K562 (cell line): Measurements from ENCODE around the gene KXD1. TPM values are rescaled to one million over a fixed set of nuclear protein-coding genes. Genes with fewer than 3 reads are reported as not detected.
A peak's percentile ranks its signal among the peaks of the same experiment; 100 is the strongest.

Source experiments
- ATAC-seq: fragments of 200-7000 bp; cut with Tn5 transposase; 3 replicates; pipeline ENCODE4 v1.9.1; 2020; ENCODE audit warnings: moderate library complexity
- BruUV-seq: library from RNA; stranded (reverse); fragments of 400-500 nt; replicated peaks from 2 replicates; lab custom pipeline; 2021; lab: Mats Ljungman, UMichigan
- CTCF ChIA-PET: fragments of 300-600 bp; formaldehyde crosslinking; extraction: SDS; loops from one replicate; lab custom pipeline; 2021; ENCODE audit warnings: low intra/inter-chr PET ratio; lab: Yijun Ruan, JAX
- POLR2A ChIA-PET: fragments of 300-600, 350-650 bp; sonication (Branson Sonifier 250); formaldehyde crosslinking; extraction: SDS; loops from one replicate; lab custom pipeline; 2021; ENCODE audit warnings: antibody characterized with exemption, inconsistent platforms; lab: Yijun Ruan, JAX
- DNase-seq, 4 experiments: peaks; one replicate each; pipeline versions ENCODE4 v3.0.0 to v3.0.0-alpha.2; 2011 to 2018; ENCODE audit warnings: low spot score in 3 of 4, mixed read lengths in 3 of 4; ENCODE audit errors: extremely low read depth in 1 of 4
- FAIRE-seq: peaks from 2 replicates; lab custom pipeline; 2011; peaks lifted over from hg19 to GRCh38; lab: Jason Lieb, UNC
- H2AFZ ChIP-seq: 2 replicates; pipeline ENCODE4 v1.6.0; 2011; ENCODE audit warnings: low read depth, low read length, control low read depth, inconsistent platforms
- H3K27ac ChIP-seq: fragments of 200-600 bp; 3 replicates; pipeline ENCODE4 v1.8.0; 2011; ENCODE audit warnings: low read depth, mild to moderate bottlenecking, control low read depth, inconsistent platforms, low read length, moderate library complexity, mixed read lengths; ENCODE audit errors: extremely low read depth
- H3K27me3 ChIP-seq, 2 experiments: fragments of 300-600 bp in 1 of 2; 2 replicates in 1 of 2; 3 replicates in 1 of 2; pipeline versions ENCODE4 v1.6.0 to v1.8.0; 2011; ENCODE audit warnings: inconsistent platforms in 2 of 2, low read length in 2 of 2, mild to moderate bottlenecking in 1 of 2, mixed read lengths in 1 of 2, moderate library complexity in 1 of 2; ENCODE audit not compliant: control insufficient read depth in 2 of 2, insufficient read depth in 2 of 2
- H3K36me3 ChIP-seq: fragments of 300-600 bp; 3 replicates; pipeline ENCODE4 v1.8.0; 2011; ENCODE audit warnings: mild to moderate bottlenecking, low read length, inconsistent platforms; ENCODE audit not compliant: control insufficient read depth, insufficient read depth
- H3K4me1 ChIP-seq, 2 experiments: fragments of 200-600 bp in 1 of 2; replicated peaks in 1 of 2; 2 replicates in 1 of 2; 3 replicates in 1 of 2; pipeline versions ENCODE4 v1.5.1 to v1.8.0; 2011; ENCODE audit warnings: inconsistent platforms in 2 of 2, low read length in 2 of 2, mild to moderate bottlenecking in 1 of 2, mixed read lengths in 1 of 2, moderate library complexity in 1 of 2; ENCODE audit not compliant: control insufficient read depth in 2 of 2, insufficient read depth in 2 of 2
- H3K4me2 ChIP-seq: 2 replicates; pipeline ENCODE4 v1.6.1; 2011; ENCODE audit warnings: low read length, control low read depth, inconsistent platforms, mixed read lengths; ENCODE audit not compliant: insufficient read depth
- H3K4me3 ChIP-seq: fragments of 200-600 bp; sonication (generic), shearing (Covaris generic); 2 replicates; pipeline ENCODE4 v1.5.1; 2016; ENCODE audit warnings: control low read depth, inconsistent platforms
- H3K79me2 ChIP-seq: fragments of 200-600 bp; 3 replicates; pipeline ENCODE4 v1.8.0; 2011; ENCODE audit warnings: low read length, inconsistent platforms; ENCODE audit not compliant: control insufficient read depth, insufficient read depth
- H3K9ac ChIP-seq, 2 experiments: 2 replicates each; pipeline versions ENCODE4 v1.6.0 to v1.6.1; 2011; ENCODE audit warnings: low read depth in 2 of 2, low read length in 2 of 2, control low read depth in 1 of 2, inconsistent platforms in 1 of 2, mild to moderate bottlenecking in 1 of 2, mixed read lengths in 1 of 2; ENCODE audit not compliant: insufficient read depth in 1 of 2
- H3K9me1 ChIP-seq: one replicate; pipeline ENCODE4 v1.6.0; 2011; ENCODE audit warnings: inconsistent platforms, mild to moderate bottlenecking, low read length, moderate library complexity; ENCODE audit not compliant: control insufficient read depth, insufficient read depth
- H3K9me3 ChIP-seq: replicated peaks from 2 replicates; pipeline ENCODE4 v1.5.1; 2011; ENCODE audit warnings: low read depth, low read length, inconsistent platforms; ENCODE audit not compliant: control insufficient read depth, insufficient read depth
- H4K20me1 ChIP-seq: replicated peaks from 2 replicates; pipeline ENCODE4 v1.6.1; 2011; ENCODE audit warnings: low read length, inconsistent platforms, mixed read lengths; ENCODE audit not compliant: control insufficient read depth, insufficient read depth
- ATF6 ChIP-seq: sonication (generic); formaldehyde crosslinking; IDR thresholded peaks from 2 replicates; pipeline ENCODE4 v1.4.0; 2020; ENCODE audit warnings: mild to moderate bottlenecking, missing genetic modification reagents
- HMGN3 ChIP-seq: IDR thresholded peaks from 2 replicates; pipeline ENCODE4 v1.6.1; 2011; ENCODE audit warnings: borderline replicate concordance, low read depth, mild to moderate bottlenecking, mixed read lengths, low read length; ENCODE audit not compliant: insufficient read length; ENCODE audit errors: extremely low read depth
- POLR2G ChIP-seq: fragments of 200-400 bp; formaldehyde crosslinking; IDR thresholded peaks from 2 replicates; pipeline ENCODE4 v1.6.1; 2017; ENCODE audit warnings: low read depth, mild to moderate bottlenecking, antibody characterized with exemption, low read length, moderate library complexity
- RBFOX2 ChIP-seq: fragments of 200-400 bp; formaldehyde crosslinking; IDR thresholded peaks from 2 replicates; pipeline ENCODE4 v1.6.1; 2017; ENCODE audit warnings: low read depth, mild to moderate bottlenecking, low read length, moderate library complexity
- RERE ChIP-seq: sonication (generic); formaldehyde crosslinking; IDR thresholded peaks from 2 replicates; pipeline ENCODE4 v1.8.0; 2023; ENCODE audit warnings: missing genetic modification reagents, mild to moderate bottlenecking, borderline replicate concordance
- ZBTB33 ChIP-seq: sonication (generic); formaldehyde crosslinking; IDR thresholded peaks from 2 replicates; pipeline ENCODE4 v1.8.1; 2023; ENCODE audit warnings: mild to moderate bottlenecking, missing genetic modification reagents
- WGBS: fragments of 100-300 bp; shearing (Covaris generic); methylation state at CpG from one replicate; pipeline ENCODE4 v1.1.6; 2016; ENCODE audit warnings: low coverage, mixed read lengths; ENCODE audit not compliant: insufficient coverage; ENCODE audit errors: missing lambda C conversion rate; 5-methylcytosine and 5-hydroxymethylcytosine counted together
- in situ Hi-C: fragments of 300-500 bp; cut with MboI; formaldehyde crosslinking; loops from 4 replicates; pipeline ENCODE4 v1.15.0; 2018; ENCODE audit warnings: inconsistent platforms, mixed read lengths
- intact Hi-C: fragments of 100-400 bp; cut with micrococcal nuclease; formaldehyde crosslinking; loops from 2 replicates; pipeline ENCODE4 v1.14.2; 2022
- polyA plus RNA-seq, 8 experiments: library from polyadenylated mRNA; depleted of rRNA in 4 of 8; stranded (reverse) in 5 of 8; unstranded in 3 of 8; fragments of >200 nt; fragmentation: Nextera tagmentation in 2 of 8; fragmentation: Illumina TruSeq in 1 of 8; extraction: Ambion mirVana in 2 of 8; extraction: Trizol in 1 of 8; gene quantifications; 2 replicates each; pipeline versions ENCODE4 v1.2.1 to v1.2.3, GENCODE V29; 2011 to 2014; ENCODE audit warnings: inconsistent platforms in 1 of 8, missing spikeins in 1 of 8
- total RNA-seq, 7 experiments: library from RNA; depleted of rRNA in 6 of 7; stranded (reverse); fragments of >200 nt in 6 of 7; fragmentation: Illumina TruSeq in 2 of 7; extraction: Trizol in 2 of 7; gene quantifications; 2 replicates each; pipeline versions ENCODE4 v1.2.1 to v1.2.3, GENCODE V29; 2011 to 2021; ENCODE audit warnings: low replicate concordance in 1 of 7

KXD1 gene
- total and polyA plus RNA-seq, 9 of the 15 experiments (the other 6 are each of a cell fraction or from before 2014, with no cell fraction given): 21.9 to 210 (median 118) TPM

- ChIA-PET CTCF (no interaction called here), POLR2A (interaction anchor here (0.8 to 1.8 kb wide), 2 partner anchors 33 to 94 kb away, joined by 3 to 4 read pairs; partner anchors contain the start of gene UBA52)
- BruUV-seq: no TSS peak
- TF ChIP-seq RBFOX2: peak; percentile 56
- TF ChIP-seq HMGN3: peak; percentile 21
- no peak for TF ChIP-seq RERE (CRISPR knock-in tag)
- TF ChIP-seq ZBTB33 (CRISPR knock-in tag): peak; percentile 71
- TF ChIP-seq ATF6 (CRISPR knock-in tag): no peak
- TF ChIP-seq POLR2G: peak; percentile 56
- H4K20me1 ChIP-seq: no peaks in the 10 kb centered on the region
- H3K4me2 ChIP-seq: no peak overlapping the region
- no peaks in the 10 kb centered on the region for H3K9me3 ChIP-seq
- no peak for FAIRE-seq
- in situ Hi-C loops: no loop called here
- no peak overlapping the region for H2AFZ ChIP-seq
- peak in 1 of 4 experiments; percentile 11 for DNase-seq
- H3K4me1 ChIP-seq: peaks cover 7 to 30% of the 10 kb centered on the region in 2 experiments; a peak in 3 of 5 replicates
- WGBS: 94% methylated on average over 9 of the region's 22 CpGs
- 0 out of 4 replicates have a peak overlapping the region, but pooled peaks of 1 of the 2 experiments have one; percentile 13 for H3K9ac ChIP-seq
- peaks cover 67% of the 10 kb centered on the region for H3K36me3 ChIP-seq
- ATAC-seq: no peak
- H3K9me1 ChIP-seq: no peaks in the 10 kb centered on the region
- no peak overlapping the region for H3K4me3 ChIP-seq
- no peak overlapping the region for H3K27ac ChIP-seq
- intact Hi-C loops: no loop called here
- H3K79me2 ChIP-seq: peaks cover 21% of the 10 kb centered on the region
- no peaks in the 10 kb centered on the region for H3K27me3 ChIP-seq
Observed at GRCh38 chr19:18538115-18538514, 19.6 kb upstream of the KXD1 start.
